Islet precursor cell (in vitro differentiated cells): ENCODE results near the gene GJB6.
A peak's percentile ranks its signal among the peaks of the same experiment; 100 is the strongest.

Experiments
- DNase-seq: peaks from one replicate; pipeline ENCODE4 v3.0.0-alpha.2; 2018

The GJB6 gene

DNA sequence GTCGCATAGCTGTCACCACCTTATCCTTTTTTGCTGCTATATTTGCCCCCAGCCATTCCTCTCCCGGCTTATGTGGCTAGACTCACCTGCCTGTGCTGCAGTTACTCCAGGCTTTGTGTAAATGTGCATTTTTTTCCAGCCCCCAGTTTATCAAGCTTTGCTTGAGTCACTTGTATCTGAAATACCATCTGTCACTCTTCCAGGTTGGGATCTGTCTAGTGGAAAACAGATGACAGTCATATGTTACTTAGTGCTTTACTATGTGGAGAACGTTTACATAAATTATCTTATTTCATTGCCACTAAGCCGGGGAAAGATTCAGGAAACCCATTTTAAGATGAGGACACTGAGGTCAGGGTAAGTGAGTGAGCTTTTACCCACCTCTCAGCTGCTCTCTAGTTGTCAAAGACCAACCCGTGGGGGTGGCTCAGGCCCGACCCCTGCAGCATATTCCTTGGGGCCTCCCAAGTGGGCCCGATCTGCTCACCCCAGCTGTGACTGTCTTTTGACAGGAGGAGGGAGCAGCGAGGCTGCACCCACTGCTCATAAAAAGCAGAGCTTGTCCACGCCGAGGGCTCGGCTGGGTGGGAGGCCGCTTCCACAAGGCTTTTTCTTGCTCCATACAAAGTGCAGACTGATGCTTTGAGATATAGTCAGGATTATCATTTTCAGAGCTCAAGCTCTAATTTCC lies 46.6 kb downstream of the GJB6 start:
- DNase-seq: no peak

DNA sequence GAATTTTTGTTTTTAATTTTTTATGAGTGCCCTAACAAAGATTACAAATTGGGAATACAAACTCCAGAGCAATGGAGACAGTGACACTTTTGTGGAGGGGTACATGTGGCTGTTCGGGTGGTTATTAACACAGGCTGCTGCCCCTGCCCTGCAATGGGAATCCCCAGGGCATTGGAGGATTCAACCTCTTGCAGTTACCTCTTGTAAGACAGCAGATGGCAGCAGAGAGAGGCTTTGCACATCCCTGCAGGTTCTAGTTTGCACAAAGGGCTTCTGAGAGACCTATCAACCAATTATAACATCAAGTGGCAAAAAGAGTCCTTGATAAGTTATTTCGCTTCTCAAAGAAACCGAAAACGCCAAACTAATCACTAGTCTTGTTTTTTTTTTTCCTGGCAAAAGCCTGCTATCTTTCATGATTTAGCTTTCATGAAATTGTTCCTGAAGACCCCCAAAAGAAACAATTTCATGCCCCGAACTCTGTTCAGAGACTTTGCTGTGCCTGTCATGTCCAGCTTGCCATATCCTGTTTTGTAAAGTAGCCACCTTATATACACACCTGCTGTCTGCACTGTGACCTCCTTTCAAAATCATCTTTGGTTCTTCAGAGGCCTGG lies 49.8 kb downstream of the GJB6 start:
- DNase-seq: peak; percentile 74

DNA sequence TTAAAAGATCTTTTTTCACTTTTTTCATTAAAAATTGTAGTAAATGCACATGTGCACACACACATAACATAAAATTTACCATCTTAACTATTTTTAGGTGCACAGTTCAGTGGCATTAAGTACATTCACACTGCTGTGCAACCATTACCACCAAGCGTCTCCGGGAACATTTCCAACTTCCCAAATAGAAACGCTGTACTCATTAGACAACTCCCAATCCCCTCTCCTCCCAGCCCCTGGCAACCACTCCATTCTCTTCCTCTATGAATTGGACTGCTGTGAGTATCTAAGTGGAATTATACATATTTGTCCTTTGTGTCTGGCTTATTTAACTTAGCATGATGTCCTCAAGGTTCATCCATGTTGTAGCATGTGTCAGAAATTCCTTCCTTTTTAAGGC lies 50.9 kb downstream of the GJB6 start:
- DNase-seq: no peak

DNA sequence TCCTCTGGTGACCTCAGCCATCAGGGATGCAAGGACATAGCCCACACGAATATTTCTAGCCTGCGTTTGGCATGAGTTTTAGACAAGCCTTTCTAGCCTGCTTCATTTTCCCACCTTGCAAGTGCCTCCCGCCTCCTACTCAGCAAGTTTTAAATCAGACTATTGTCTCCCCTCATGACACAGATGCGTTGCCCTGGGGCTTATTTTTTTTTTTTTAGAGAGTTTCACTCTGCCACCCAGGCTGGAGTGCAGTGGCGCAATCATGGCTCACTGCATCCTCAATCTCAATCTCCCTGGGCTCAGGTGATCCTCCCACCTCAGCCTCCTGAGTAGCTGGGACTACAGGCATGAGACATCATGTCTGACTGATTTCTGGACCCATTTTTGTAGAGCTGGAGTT lies 54.0 kb downstream of the GJB6 start:
- no peak for DNase-seq

DNA sequence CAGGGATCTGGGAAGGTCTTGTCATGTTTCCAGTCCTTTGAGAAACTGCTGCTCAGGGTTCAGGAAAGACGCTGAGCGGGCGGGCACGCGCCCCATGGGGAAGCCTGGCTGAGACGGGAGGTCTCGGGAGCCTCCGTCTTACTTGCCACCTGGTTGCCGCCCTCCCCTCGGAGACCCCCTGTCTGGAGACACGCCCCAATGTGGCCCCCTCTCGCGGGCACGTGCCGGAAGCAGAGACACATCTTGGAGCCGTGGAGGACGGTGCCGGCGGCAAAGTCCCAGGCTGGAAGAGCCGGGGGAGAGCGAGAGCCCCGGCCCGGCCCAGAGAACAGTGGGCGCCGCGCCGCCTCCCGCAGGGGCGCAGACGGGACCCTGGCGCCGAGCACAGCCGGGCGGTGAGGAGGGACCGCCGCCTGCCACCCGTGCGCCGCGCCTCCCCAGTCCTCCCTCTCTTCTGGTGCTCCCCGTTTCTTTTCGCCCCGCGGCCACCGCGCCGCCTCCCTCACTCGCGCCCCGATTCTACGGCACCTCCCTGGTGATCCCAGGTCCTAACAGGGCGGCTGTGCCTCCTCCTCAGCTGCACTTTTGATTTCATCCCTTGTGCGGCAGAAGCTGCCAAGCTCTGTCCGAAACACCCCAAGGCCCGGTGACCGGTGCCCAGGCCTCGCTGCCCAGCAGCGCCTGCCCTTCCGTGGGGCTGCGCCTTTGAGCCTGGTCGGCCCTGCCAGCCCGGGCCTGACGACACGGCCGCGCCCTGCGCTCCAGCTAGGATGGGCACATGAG lies 54.9 kb downstream of the GJB6 start:
- DNase-seq: no peak

DNA sequence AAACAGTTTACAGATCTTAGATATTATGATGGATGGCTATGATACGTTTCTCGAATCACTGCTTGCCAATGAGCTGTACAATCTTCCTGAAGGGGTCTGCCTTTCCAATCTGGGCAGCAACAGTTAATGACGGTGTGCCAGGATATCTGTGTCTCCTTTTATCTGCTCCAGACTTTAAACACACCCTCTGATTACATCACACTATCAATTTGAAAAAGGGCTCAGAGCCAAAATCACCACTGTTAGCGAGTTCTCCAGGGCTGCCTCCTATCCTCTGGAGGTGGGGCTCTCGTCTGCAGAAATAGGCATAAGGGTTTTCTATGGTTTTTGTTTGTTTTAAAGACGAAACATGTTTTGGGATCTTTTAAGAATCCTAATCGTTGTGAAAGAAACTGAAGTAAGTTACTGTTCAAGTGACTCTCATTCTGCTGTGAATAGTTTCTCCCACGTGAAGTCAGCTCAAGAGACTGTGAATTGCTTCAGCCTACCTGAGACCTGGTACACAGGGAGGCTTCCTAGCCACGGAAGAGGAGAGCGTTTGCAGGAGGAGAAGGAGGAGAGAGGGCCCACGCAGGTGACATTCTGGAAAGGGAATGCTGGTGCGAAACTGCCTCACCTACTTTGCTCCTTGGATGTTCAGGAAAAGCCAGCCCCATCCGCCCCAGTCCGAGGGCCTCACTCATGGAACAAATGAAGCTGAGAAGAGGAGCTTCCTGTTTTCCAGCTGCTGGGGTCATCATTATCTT lies 56.0 kb downstream of the GJB6 start:
- no peak for DNase-seq

DNA sequence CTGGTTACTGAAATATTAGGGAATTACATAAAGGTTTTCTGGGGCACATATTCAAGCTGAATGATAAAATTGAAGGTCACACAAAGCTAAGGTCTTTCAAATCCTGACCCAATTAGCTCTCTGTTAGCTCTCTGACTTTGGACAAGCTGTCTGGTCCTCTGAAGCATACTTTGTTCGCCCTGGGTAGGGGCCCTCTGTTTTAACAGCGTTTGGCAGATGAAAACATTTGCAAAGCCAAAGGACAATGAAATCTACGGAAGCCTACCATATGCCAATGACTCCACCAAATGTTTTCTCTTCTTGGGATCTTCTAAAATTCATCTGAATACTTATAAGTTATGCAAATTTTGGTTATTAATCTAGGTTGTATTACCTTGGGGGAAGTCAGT lies 56.7 kb downstream of the GJB6 start:
- DNase-seq: no peak

DNA sequence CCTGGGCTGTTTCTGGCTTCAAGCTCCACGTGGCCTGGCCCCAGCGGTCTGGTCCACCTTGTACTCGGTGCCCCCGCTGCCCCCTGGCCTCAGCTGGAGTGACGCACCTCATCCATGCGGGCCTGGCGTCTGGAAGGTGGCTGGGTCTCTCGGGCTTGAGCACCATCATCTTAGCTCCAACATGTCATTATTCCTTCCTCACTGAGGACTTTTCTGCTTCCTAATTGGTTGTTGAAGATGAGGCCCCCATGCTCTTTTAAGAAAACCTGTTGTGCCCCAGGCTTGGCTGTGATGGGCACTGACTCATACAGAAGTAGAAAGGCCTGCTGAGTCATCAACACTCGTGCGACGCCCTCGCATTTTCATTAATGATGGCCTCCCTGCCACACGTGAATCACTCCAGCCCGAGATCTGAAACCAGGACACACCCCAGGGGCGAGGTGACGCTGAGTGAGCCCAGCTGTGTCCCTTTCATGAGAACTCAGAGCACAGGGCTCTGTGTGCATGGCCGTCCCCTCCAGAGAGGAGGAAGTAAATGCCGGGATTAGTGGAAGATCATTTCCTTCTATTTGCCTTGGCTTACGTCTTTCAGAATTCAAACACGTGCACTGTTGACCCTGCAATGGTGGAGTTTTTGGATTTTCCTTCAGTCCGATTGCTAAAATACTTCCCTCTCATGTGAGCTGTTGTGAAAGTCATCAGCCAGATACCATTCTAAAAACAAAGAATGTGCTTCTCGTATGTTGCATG lies 57.3 kb downstream of the GJB6 start:
- DNase-seq: peak; percentile 96

DNA sequence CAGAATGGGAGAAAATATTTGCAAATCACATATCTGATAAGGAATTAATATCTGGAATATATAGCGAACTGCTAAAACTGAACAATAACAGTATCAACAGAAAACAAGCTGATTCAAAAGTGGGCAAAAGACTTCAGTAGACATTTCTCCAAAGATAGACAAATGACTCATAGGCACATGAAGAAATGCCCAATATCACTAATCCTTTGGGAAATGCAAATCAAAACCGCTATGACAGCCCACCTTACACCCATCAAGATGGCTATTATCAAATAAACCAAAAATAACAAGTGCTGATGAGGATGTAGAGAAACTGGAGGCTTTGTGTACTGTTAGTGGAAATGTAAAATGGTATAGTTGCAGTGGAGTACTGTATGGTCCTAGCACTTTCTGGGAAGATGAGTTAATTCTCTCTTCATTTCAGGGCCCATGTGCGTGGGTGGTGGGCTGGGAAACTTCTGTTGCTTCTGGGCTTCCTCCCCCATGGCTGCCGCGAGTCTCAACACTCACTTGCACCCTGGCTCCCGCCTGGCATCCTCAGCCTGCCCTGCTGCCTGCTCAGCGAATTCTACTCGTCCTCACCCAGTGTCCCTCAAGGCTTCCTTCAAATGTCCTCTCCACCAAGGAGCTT lies 58.9 kb downstream of the GJB6 start:
- no peak for DNase-seq
